Mesenchymal stem cell (in vitro differentiated cells and primary cell): ENCODE data around the gene TCF4.

Experiments
- DNase-seq: peaks from one replicate; pipeline ENCODE4 v3.0.0-alpha.2; 2013
- H2AFZ ChIP-seq: one replicate; pipeline ENCODE4 v1.6.1; 2013; ENCODE audit warnings: low read depth, mild to moderate bottlenecking, control low read depth, inconsistent platforms, low read length, moderate library complexity
- H2AK5ac ChIP-seq: 2 replicates; pipeline ENCODE4 v1.6.1; 2013; ENCODE audit warnings: low read length, moderate library complexity, mild to moderate bottlenecking, inconsistent platforms; ENCODE audit not compliant: severe bottlenecking
- H2BK120ac ChIP-seq: one replicate; pipeline ENCODE4 v1.6.1; 2013; ENCODE audit warnings: low read depth, mild to moderate bottlenecking, inconsistent platforms, low read length, moderate library complexity
- H2BK12ac ChIP-seq, 2 experiments: one replicate each; pipeline ENCODE4 v1.6.1; 2013; ENCODE audit warnings: inconsistent platforms in 2 of 2, low read length in 2 of 2, mild to moderate bottlenecking in 2 of 2, moderate library complexity in 2 of 2, control low read depth in 1 of 2
- H2BK15ac ChIP-seq: one replicate; pipeline ENCODE4 v1.6.1; 2013; ENCODE audit warnings: mild to moderate bottlenecking, low read depth, inconsistent platforms; ENCODE audit not compliant: poor library complexity, severe bottlenecking
- H2BK5ac ChIP-seq: 2 replicates; pipeline ENCODE4 v1.6.1; 2013; ENCODE audit warnings: low read depth, mild to moderate bottlenecking, low read length, control low read depth, inconsistent platforms; ENCODE audit not compliant: poor library complexity, severe bottlenecking
- H3K14ac ChIP-seq, 2 experiments: one replicate each; pipeline ENCODE4 v1.6.1; 2013; ENCODE audit warnings: inconsistent platforms in 2 of 2, low read length in 2 of 2, control low read depth in 1 of 2, mild to moderate bottlenecking in 1 of 2, moderate library complexity in 1 of 2
- H3K18ac ChIP-seq, 2 experiments: one replicate each; pipeline ENCODE4 v1.6.1; 2013; ENCODE audit warnings: inconsistent platforms in 2 of 2, low read length in 2 of 2, control low read depth in 1 of 2, low read depth in 1 of 2, mild to moderate bottlenecking in 1 of 2
- H3K23ac ChIP-seq, 2 experiments: one replicate each; pipeline ENCODE4 v1.6.1; 2013; ENCODE audit warnings: inconsistent platforms in 2 of 2, low read length in 2 of 2, mild to moderate bottlenecking in 2 of 2, moderate library complexity in 2 of 2, control low read depth in 1 of 2
- H3K27ac ChIP-seq: 2 replicates; pipeline ENCODE4 v1.5.1; 2013; ENCODE audit warnings: mild to moderate bottlenecking, moderate library complexity, low read length, control low read depth, inconsistent platforms; ENCODE audit not compliant: poor library complexity, severe bottlenecking
- H3K27me3 ChIP-seq, 2 experiments: 2 replicates each; pipeline versions ENCODE4 v1.6.1 to v1.7.0; 2013; ENCODE audit warnings: low read length in 2 of 2, mild to moderate bottlenecking in 2 of 2, moderate library complexity in 2 of 2, control low read depth in 1 of 2, inconsistent platforms in 1 of 2; ENCODE audit not compliant: control insufficient read depth in 1 of 2, insufficient read depth in 1 of 2
- H3K36me3 ChIP-seq, 2 experiments: 2 replicates each; pipeline versions ENCODE4 v1.6.1 to v1.7.0; 2013; ENCODE audit warnings: low read length in 2 of 2, control low read depth in 1 of 2, inconsistent platforms in 1 of 2, low read depth in 1 of 2, mild to moderate bottlenecking in 1 of 2; ENCODE audit not compliant: insufficient read depth in 2 of 2, control insufficient read depth in 1 of 2
- H3K4ac ChIP-seq, 2 experiments: one replicate each; pipeline ENCODE4 v1.6.1; 2013; ENCODE audit warnings: inconsistent platforms in 2 of 2, low read length in 2 of 2, mild to moderate bottlenecking in 2 of 2, moderate library complexity in 2 of 2, control low read depth in 1 of 2, low read depth in 1 of 2
- H3K4me1 ChIP-seq: 2 replicates; pipeline ENCODE4 v1.6.1; 2013; ENCODE audit warnings: low read depth, low read length, control low read depth; ENCODE audit not compliant: control insufficient read depth, insufficient read depth
- H3K4me2 ChIP-seq: 2 replicates; pipeline ENCODE4 v1.6.1; 2013; ENCODE audit warnings: low read length, mild to moderate bottlenecking, inconsistent platforms; ENCODE audit not compliant: poor library complexity, severe bottlenecking
- H3K4me3 ChIP-seq, 2 experiments: 2 replicates each; pipeline versions ENCODE4 v1.5.1 to v1.7.0; 2013; ENCODE audit warnings: low read length in 2 of 2, mild to moderate bottlenecking in 2 of 2, control low read depth in 1 of 2, low read depth in 1 of 2; ENCODE audit not compliant: insufficient read depth in 1 of 2
- H3K79me1 ChIP-seq: replicated peaks from 2 replicates; pipeline ENCODE4 v1.6.1; 2013; ENCODE audit warnings: mild to moderate bottlenecking, control low read depth, low read length, inconsistent platforms; ENCODE audit not compliant: poor library complexity, severe bottlenecking
- H3K9ac ChIP-seq: 2 replicates; pipeline ENCODE4 v1.7.0; 2013; ENCODE audit warnings: mild to moderate bottlenecking, low read length, moderate library complexity
- H3K9me3 ChIP-seq: 2 replicates; pipeline ENCODE4 v1.7.0; 2013; ENCODE audit warnings: mild to moderate bottlenecking, low read length; ENCODE audit not compliant: control insufficient read depth
- H4K8ac ChIP-seq: one replicate; pipeline ENCODE4 v1.6.1; 2013; ENCODE audit warnings: inconsistent platforms, mild to moderate bottlenecking, low read length, moderate library complexity
- H4K91ac ChIP-seq: one replicate; pipeline ENCODE4 v1.6.1; 2013; ENCODE audit warnings: mild to moderate bottlenecking, low read length, inconsistent platforms
- WGBS: methylation state at CpG from one replicate; pipeline ENCODE4 v1.1.7; 2013; ENCODE audit warnings: mixed read lengths; 5-methylcytosine and 5-hydroxymethylcytosine counted together

Gene TCF4

GRCh38 chr18:55587418-55588110, 428 bp downstream of the TCF4 start:
- WGBS = 0% methylated on average over 8 of the region's 63 CpGs
- peak overlapping the region; percentile 85 to 97 for H3K18ac ChIP-seq
- H4K91ac ChIP-seq = peak overlapping the region; percentile 83
- peak overlapping the region; percentile 75 to 84 for H3K4me3 ChIP-seq
- H2BK120ac ChIP-seq = peak overlapping the region; percentile 97
- peaks cover 0 to 22% of the 10 kb centered on the region in 2 experiments for H3K36me3 ChIP-seq
- H2AK5ac ChIP-seq = no peak overlapping the region
- peak; percentile 56 for DNase-seq
- H3K14ac ChIP-seq = peak overlapping the region in 1 of 2 experiments; percentile 98
- H2BK15ac ChIP-seq = peak overlapping the region; percentile 23
- H3K79me1 ChIP-seq = peaks cover 4% of the 10 kb centered on the region
- H4K8ac ChIP-seq = peak overlapping the region; percentile 60
- H3K27ac ChIP-seq = no peak overlapping the region
- H2BK12ac ChIP-seq = peak overlapping the region in 1 of 2 experiments; percentile 90
- peaks cover 4% of the 10 kb centered on the region for H3K4me1 ChIP-seq
- H3K27me3 ChIP-seq = no peaks in the 10 kb centered on the region
- peak overlapping the region; percentile 58 for H3K4me2 ChIP-seq
- no peaks in the 10 kb centered on the region for H3K9me3 ChIP-seq
- H2AFZ ChIP-seq = peak overlapping the region; percentile 63
- H2BK5ac ChIP-seq = peak overlapping the region; percentile 66
- H3K23ac ChIP-seq = no peak overlapping the region
- peak overlapping the region; percentile 93 for H3K9ac ChIP-seq
- peak overlapping the region in 1 of 2 experiments; percentile 69 for H3K4ac ChIP-seq

- Histone ChIP-seq H2BK12ac (peak overlapping the region in 1 of 2 experiments; percentile 21), H2BK15ac (no peak overlapping the region), H4K8ac (no peak overlapping the region), H4K91ac (no peak overlapping the region), H2BK5ac (no peak overlapping the region), H2BK120ac (no peak overlapping the region), H3K36me3 (peaks cover 0 to 34% of the 10 kb centered on the region in 2 experiments), H3K4me1 (peaks cover 4% of the 10 kb centered on the region), H3K4ac (no peak overlapping the region), H3K14ac (no peak overlapping the region), H3K9me3 (no peaks in the 10 kb centered on the region), H3K18ac (peak overlapping the region in 1 of 2 experiments; percentile 46), H3K9ac (peak overlapping the region; percentile 93), H3K23ac (no peak overlapping the region), H3K79me1 (peaks cover 4% of the 10 kb centered on the region), H3K4me2 (peak overlapping the region; percentile 64), H3K4me3 (peak overlapping the region in 1 of 2 experiments; percentile 84), H3K27ac (no peak overlapping the region), H2AFZ (no peak overlapping the region), H2AK5ac (no peak overlapping the region), H3K27me3 (no peaks in the 10 kb centered on the region)
- peak; percentile 48 for DNase-seq
- 15% methylated on average over 8 of the region's 11 CpGs for WGBS
Measured at GRCh38 chr18:55585920-55586561, 2.0 kb downstream of the TCF4 start.

- peak overlapping the region; percentile 93 for H3K9ac ChIP-seq
- H4K91ac ChIP-seq = no peak overlapping the region
- H3K27ac ChIP-seq = no peak overlapping the region
- no peak overlapping the region for H2AK5ac ChIP-seq
- no peak overlapping the region for H3K23ac ChIP-seq
- peak overlapping the region; percentile 64 for H3K4me2 ChIP-seq
- H3K36me3 ChIP-seq = peaks cover 0 to 42% of the 10 kb centered on the region in 2 experiments
- peak; percentile 14 for DNase-seq
- peak overlapping the region in 1 of 2 experiments; percentile 84 for H3K4me3 ChIP-seq
- H2AFZ ChIP-seq = no peak overlapping the region
- peak overlapping the region in 1 of 2 experiments; percentile 46 for H3K18ac ChIP-seq
- no peaks in the 10 kb centered on the region for H3K27me3 ChIP-seq
- H2BK120ac ChIP-seq = no peak overlapping the region
- peaks cover 4% of the 10 kb centered on the region for H3K79me1 ChIP-seq
- no peaks in the 10 kb centered on the region for H3K9me3 ChIP-seq
- H3K14ac ChIP-seq = no peak overlapping the region
- H2BK5ac ChIP-seq = no peak overlapping the region
- H4K8ac ChIP-seq = no peak overlapping the region
- WGBS = 23% methylated on average over 4 of the region's 5 CpGs
- H3K4ac ChIP-seq = no peak overlapping the region
- no peak overlapping the region for H2BK15ac ChIP-seq
- peaks cover 4% of the 10 kb centered on the region for H3K4me1 ChIP-seq
- H2BK12ac ChIP-seq = peak overlapping the region in 1 of 2 experiments; percentile 21
Measured at GRCh38 chr18:55585065-55585919, 2.7 kb downstream of the TCF4 start.
